GM12891 (cell line): Measurements from ENCODE around the gene AQP12A.
"Not testable (repeated sequence)": the region's sequence is repeated elsewhere in the genome, so short reads cannot be mapped to it uniquely, and the experiment has no call there.

Source experiments
- POLR2A ChIP-seq: IDR thresholded peaks from 2 replicates; pipeline ENCODE4 v1.6.1; 2011; ENCODE audit warnings: low read depth, low read length, control low read depth
- TAF1 ChIP-seq: IDR thresholded peaks from 2 replicates; pipeline ENCODE4 v1.6.1; 2011; ENCODE audit warnings: low read depth, low read length, control low read depth

DNA sequence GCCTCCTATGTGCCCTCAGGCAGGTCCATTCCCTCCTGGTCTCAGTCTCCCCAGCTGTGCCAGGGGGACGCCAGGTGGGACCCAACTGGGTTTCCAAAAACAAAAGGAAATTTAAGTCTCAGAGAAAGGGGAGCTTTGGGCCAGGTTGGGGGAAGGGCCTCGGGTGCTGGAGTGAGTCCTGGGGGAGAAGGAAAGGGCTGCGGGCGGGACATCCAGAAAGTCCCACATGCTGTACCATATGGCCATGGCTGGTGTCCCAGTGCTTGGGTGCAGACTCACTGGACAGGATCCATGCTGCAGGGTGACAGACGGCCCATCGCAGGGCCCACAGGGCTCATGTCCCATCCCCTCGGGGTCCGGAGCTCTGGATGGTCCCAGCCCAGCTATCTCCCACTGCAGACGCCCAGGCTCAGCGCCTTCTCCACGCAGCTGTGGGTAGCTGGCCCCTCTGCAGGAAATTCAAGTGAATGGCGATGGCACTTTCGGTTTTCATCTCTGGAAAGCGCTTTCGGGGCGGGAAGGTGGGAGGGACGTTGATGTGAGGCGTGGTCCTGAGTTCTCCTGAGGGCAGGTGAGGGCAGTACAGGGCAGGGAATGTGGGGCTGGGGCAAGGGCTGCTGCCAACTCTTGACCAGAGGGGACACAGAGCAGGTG, 1.1 kb upstream of the AQP12A start:
- TF ChIP-seq POLR2A, TAF1: not testable (repeated sequence)
